Ramos (cell line): ENCODE data around the gene SLC29A3.
"Not testable (repeated sequence)": the region's sequence is repeated elsewhere in the genome, so short reads cannot be mapped to it uniquely, and the experiment has no call there.

ENCODE experiments used
- in situ Hi-C: fragments of 300-500 bp; cut with MboI; formaldehyde crosslinking; loops from one replicate; pipeline ENCODE4 v1.14.3; 2022; ENCODE audit warnings: low sequenced_read_pairs; ENCODE audit not compliant: unreplicated experiment

SLC29A3 gene

GRCh38 chr10:71319042-71319799 is at the start of gene SLC29A3:
Gene SLC29A3 (plus strand): TSS chr10:71319259. CDS start chr10:71319310, 51 bp downstream.
- in situ Hi-C loops, result loop anchor here (5.0 to 10.0 kb wide), 2 partner anchors 383 to 496 kb away; no protein-coding TSS in a partner anchor

GRCh38 chr10:71269301-71270288 is 49.5 kb upstream of the SLC29A3 start:
- in situ Hi-C loops, result no loop called here

GRCh38 chr10:71270301-71271220 is 48.5 kb upstream of the SLC29A3 start:
- in situ Hi-C loops, result no loop called here

- in situ Hi-C loops, result no loop called here
Measured at GRCh38 chr10:71271662-71272055, 47.4 kb upstream of the SLC29A3 start.

- in situ Hi-C loops, result no loop called here
Measured at GRCh38 chr10:71272056-71272771, 46.8 kb upstream of the SLC29A3 start.

- in situ Hi-C loops, result not testable (repeated sequence)
Measured at GRCh38 chr10:71272974-71273373, 46.1 kb upstream of the SLC29A3 start.

GRCh38 chr10:71273506-71273905 is 45.6 kb upstream of the SLC29A3 start:
- in situ Hi-C loops, result no loop called here

- in situ Hi-C loops, result no loop called here
Measured at GRCh38 chr10:71274901-71275796, 43.9 kb upstream of the SLC29A3 start.

GRCh38 chr10:71276873-71277272 is 42.2 kb upstream of the SLC29A3 start:
- in situ Hi-C loops, result no loop called here

- in situ Hi-C loops, result no loop called here
Measured at GRCh38 chr10:71277914-71278665, 41.0 kb upstream of the SLC29A3 start.

GRCh38 chr10:71278691-71279588 is 40.1 kb upstream of the SLC29A3 start:
- in situ Hi-C loops, result no loop called here

- in situ Hi-C loops, result no loop called here
Measured at GRCh38 chr10:71279590-71280170, 39.4 kb upstream of the SLC29A3 start.

- in situ Hi-C loops, result no loop called here
Measured at GRCh38 chr10:71280216-71280615, 38.8 kb upstream of the SLC29A3 start.

GRCh38 chr10:71280825-71281224 is 38.2 kb upstream of the SLC29A3 start:
- in situ Hi-C loops, result no loop called here

- in situ Hi-C loops, result no loop called here
Measured at GRCh38 chr10:71281646-71282322, 37.3 kb upstream of the SLC29A3 start.

- in situ Hi-C loops, result no loop called here
Measured at GRCh38 chr10:71282323-71282680, 36.8 kb upstream of the SLC29A3 start.
